OCI-LY1 (cell line): ENCODE results near the gene MYO16.

Experiments used
- H2AFZ ChIP-seq: fragments of 200-600 bp; sonication (generic), shearing (Covaris generic); 2 replicates; pipeline ENCODE4 v1.6.0; 2014; ENCODE audit warnings: antibody characterized with exemption, mild to moderate bottlenecking, low read length
- H3F3A ChIP-seq: fragments of 200-600 bp; sonication (generic), shearing (Covaris generic); 2 replicates; pipeline ENCODE4 v1.6.0; 2014; ENCODE audit warnings: mild to moderate bottlenecking, antibody characterized with exemption, low read length, moderate library complexity; ENCODE audit not compliant: insufficient read depth
- H3K27ac ChIP-seq: fragments of 200-600 bp; sonication (generic); 2 replicates; pipeline ENCODE4 v1.5.1; 2014; ENCODE audit warnings: low read length, mixed run types, mild to moderate bottlenecking, low read depth; ENCODE audit not compliant: poor library complexity, severe bottlenecking
- H3K27me3 ChIP-seq: fragments of 200-600 bp; sonication (generic); 2 replicates; pipeline ENCODE4 v1.6.0; 2014; ENCODE audit warnings: antibody characterized with exemption, mild to moderate bottlenecking, low read length, moderate library complexity; ENCODE audit not compliant: insufficient read depth
- H3K36me3 ChIP-seq: fragments of 200-600 bp; sonication (generic); 2 replicates; pipeline ENCODE4 v1.6.1; 2014; ENCODE audit warnings: mild to moderate bottlenecking, antibody characterized with exemption, low read length, moderate library complexity, mixed read lengths; ENCODE audit not compliant: insufficient read depth
- H3K4me1 ChIP-seq: fragments of 200-600 bp; sonication (generic); 2 replicates; pipeline ENCODE4 v1.5.1; 2014; ENCODE audit warnings: mild to moderate bottlenecking, low read length, moderate library complexity; ENCODE audit not compliant: insufficient read depth, severe bottlenecking
- H3K4me2 ChIP-seq: fragments of 200-600 bp; sonication (generic), shearing (Covaris generic); 2 replicates; pipeline ENCODE4 v1.6.1; 2014; ENCODE audit warnings: low read length
- H3K4me3 ChIP-seq: fragments of 200-600 bp; sonication (generic); 2 replicates; pipeline ENCODE4 v1.5.1; 2014; ENCODE audit warnings: low read length, low read depth, mild to moderate bottlenecking, mixed read lengths; ENCODE audit not compliant: poor library complexity, severe bottlenecking
- H3K79me2 ChIP-seq: fragments of 200-600 bp; shearing (Covaris generic); 2 replicates; pipeline ENCODE4 v1.6.1; 2016; ENCODE audit warnings: mixed run types, low read length, mixed read lengths; ENCODE audit not compliant: insufficient read depth
- H3K9ac ChIP-seq: fragments of 200-600 bp; sonication (generic), shearing (Covaris generic); 2 replicates; pipeline ENCODE4 v1.6.1; 2014; ENCODE audit warnings: mild to moderate bottlenecking, low read length, mixed read lengths
- H3K9me2 ChIP-seq: fragments of 200-600 bp; sonication (generic), shearing (Covaris generic); 2 replicates; pipeline ENCODE4 v1.6.1; 2014; ENCODE audit warnings: low read depth, mild to moderate bottlenecking, low read length, mixed read lengths
- H3K9me3 ChIP-seq: fragments of 200-600 bp; shearing (Covaris generic); 2 replicates; pipeline ENCODE4 v1.6.1; 2014; ENCODE audit warnings: low read length, mixed read lengths
- H4K20me1 ChIP-seq: fragments of 200-600 bp; sonication (generic), shearing (Covaris generic); 2 replicates; pipeline ENCODE4 v1.6.0; 2016; ENCODE audit warnings: mild to moderate bottlenecking, low read length; ENCODE audit not compliant: insufficient read depth
- CTCF ChIP-seq: fragments of 200-600 bp; sonication (generic), shearing (Covaris generic); IDR thresholded peaks from 2 replicates; pipeline ENCODE4 v1.5.1; 2017; ENCODE audit warnings: mild to moderate bottlenecking, antibody characterized with exemption, low read length, moderate library complexity, mixed read lengths
- EZH2 ChIP-seq: fragments of 200-600 bp; sonication (generic), shearing (Covaris generic); IDR thresholded peaks from 2 replicates; pipeline ENCODE4 v1.8.0; 2017; ENCODE audit warnings: borderline replicate concordance, mixed run types, mild to moderate bottlenecking, antibody characterized with exemption, low read length, moderate library complexity, mixed read lengths

The MYO16 gene

GRCh38 chr13:109010912-109011311 lies 381.5 kb downstream of the MYO16 start:
- Histone ChIP-seq H4K20me1 (no peaks in the 10 kb centered on the region), H3K27ac (no peak overlapping the region), H3K79me2 (no peaks in the 10 kb centered on the region), H2AFZ (no peak overlapping the region), H3K9me2 (no peaks in the 10 kb centered on the region), H3F3A (no peaks in the 10 kb centered on the region), H3K4me2 (no peak overlapping the region), H3K9ac (no peak overlapping the region), H3K4me1 (no peaks in the 10 kb centered on the region), H3K4me3 (no peak overlapping the region), H3K36me3 (no peaks in the 10 kb centered on the region), H3K9me3 (no peaks in the 10 kb centered on the region), H3K27me3 (no peaks in the 10 kb centered on the region)
- TF ChIP-seq EZH2 (no peak), CTCF (no peak)

- no peak overlapping the region for H3K9ac ChIP-seq
- H3K9me2 ChIP-seq = no peaks in the 10 kb centered on the region
- H3K27ac ChIP-seq = no peak overlapping the region
- TF ChIP-seq CTCF (no peak), EZH2 (no peak)
- no peaks in the 10 kb centered on the region for H4K20me1 ChIP-seq
- no peak overlapping the region for H3K4me3 ChIP-seq
- H3K36me3 ChIP-seq = no peaks in the 10 kb centered on the region
- no peaks in the 10 kb centered on the region for H3F3A ChIP-seq
- H3K4me2 ChIP-seq = no peak overlapping the region
- H3K9me3 ChIP-seq = no peaks in the 10 kb centered on the region
- no peak overlapping the region for H2AFZ ChIP-seq
- no peaks in the 10 kb centered on the region for H3K27me3 ChIP-seq
- H3K79me2 ChIP-seq = no peaks in the 10 kb centered on the region
- no peaks in the 10 kb centered on the region for H3K4me1 ChIP-seq
Observed at GRCh38 chr13:109012115-109012514, 382.7 kb downstream of the MYO16 start.

DNA sequence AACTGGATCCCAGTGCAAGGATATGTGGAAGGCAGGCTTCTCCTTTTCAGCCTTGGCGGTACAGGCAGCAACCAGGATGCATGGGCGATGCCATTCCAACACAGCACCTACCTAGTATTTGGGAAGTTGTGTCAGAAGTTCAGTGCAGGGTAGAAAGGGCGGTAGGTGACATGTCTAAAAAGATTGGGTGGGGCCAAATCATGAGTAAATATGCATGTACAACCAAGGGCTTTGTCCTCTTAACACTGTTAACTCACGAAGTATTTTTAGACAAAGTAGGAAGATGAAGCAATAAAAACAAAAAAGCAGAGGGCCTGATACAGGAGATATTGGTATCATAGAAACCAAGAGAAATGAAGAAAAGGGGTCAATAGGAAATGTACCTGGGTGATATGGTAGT lies 392.1 kb downstream of the MYO16 start:
- TF ChIP-seq CTCF (no peak), EZH2 (no peak)
- no peaks in the 10 kb centered on the region for H3K79me2 ChIP-seq
- no peaks in the 10 kb centered on the region for H3K9me3 ChIP-seq
- no peaks in the 10 kb centered on the region for H3F3A ChIP-seq
- H3K9ac ChIP-seq = no peak overlapping the region
- no peak overlapping the region for H3K4me3 ChIP-seq
- H3K4me2 ChIP-seq = no peak overlapping the region
- no peak overlapping the region for H2AFZ ChIP-seq
- no peaks in the 10 kb centered on the region for H3K27me3 ChIP-seq
- no peaks in the 10 kb centered on the region for H3K9me2 ChIP-seq
- H3K4me1 ChIP-seq = no peaks in the 10 kb centered on the region
- no peak overlapping the region for H3K27ac ChIP-seq
- no peaks in the 10 kb centered on the region for H4K20me1 ChIP-seq
- H3K36me3 ChIP-seq = no peaks in the 10 kb centered on the region
